ENCODE data around the gene PWWP2B.

PWWP2B gene

GRCh38 chr10:132397036-132397541 is at the start of gene PWWP2B:
PWWP2B (plus strand) TSS chr10:132397200; CDS start chr10:132397227, 27 bp downstream.
- no peak for DNase-seq

GRCh38 chr10:132347211-132347930 is 49.6 kb upstream of the PWWP2B start:
- no peak for DNase-seq

- no peak for DNase-seq
Observed at GRCh38 chr10:132347931-132348267, 49.1 kb upstream of the PWWP2B start.

- no peak for DNase-seq
Observed at GRCh38 chr10:132349766-132350165, 47.2 kb upstream of the PWWP2B start.

GRCh38 chr10:132350391-132350790 is 46.6 kb upstream of the PWWP2B start:
- no peak for DNase-seq

GRCh38 chr10:132350946-132351345 is 46.1 kb upstream of the PWWP2B start:
- DNase-seq: no peak

- DNase-seq: no peak
Observed at GRCh38 chr10:132351611-132352010, 45.4 kb upstream of the PWWP2B start.

GRCh38 chr10:132352462-132353308 is 44.3 kb upstream of the PWWP2B start:
- DNase-seq: peak; percentile 22

- DNase-seq: no peak
Observed at GRCh38 chr10:132353456-132354355, 43.3 kb upstream of the PWWP2B start.

- no peak for DNase-seq
Observed at GRCh38 chr10:132354356-132355094, 42.5 kb upstream of the PWWP2B start.

- no peak for DNase-seq
Observed at GRCh38 chr10:132355297-132355696, 41.7 kb upstream of the PWWP2B start.

GRCh38 chr10:132355754-132356153 is 41.2 kb upstream of the PWWP2B start:
- DNase-seq: no peak

GRCh38 chr10:132356621-132357195 is 40.3 kb upstream of the PWWP2B start:
- no peak for DNase-seq

GRCh38 chr10:132357286-132358058 is 39.5 kb upstream of the PWWP2B start:
- DNase-seq: no peak

GRCh38 chr10:132359305-132360040 is 37.5 kb upstream of the PWWP2B start:
- DNase-seq: no peak

- DNase-seq: no peak
Observed at GRCh38 chr10:132360766-132361447, 36.1 kb upstream of the PWWP2B start.

GRCh38 chr10:132361581-132362101 is 35.4 kb upstream of the PWWP2B start:
- DNase-seq: no peak

GRCh38 chr10:132362151-132362611 is 34.8 kb upstream of the PWWP2B start:
- DNase-seq: no peak

- no peak for DNase-seq
Observed at GRCh38 chr10:132363376-132363775, 33.6 kb upstream of the PWWP2B start.

Data from NCI-H1436 (cell line).